Measurements from ENCODE around the gene SLC16A11. TPM values are rescaled to one million over a fixed set of nuclear protein-coding genes. Genes with fewer than 3 reads are reported as not detected.

The SLC16A11 gene
- total RNA-seq, 1 experiment from 2014 or later, result not detected

- DNase-seq (ENCODE audit: low spot score), result no peak
Observed at GRCh38 chr17:7027335-7027734, 16.6 kb downstream of the SLC16A11 start.

DNA sequence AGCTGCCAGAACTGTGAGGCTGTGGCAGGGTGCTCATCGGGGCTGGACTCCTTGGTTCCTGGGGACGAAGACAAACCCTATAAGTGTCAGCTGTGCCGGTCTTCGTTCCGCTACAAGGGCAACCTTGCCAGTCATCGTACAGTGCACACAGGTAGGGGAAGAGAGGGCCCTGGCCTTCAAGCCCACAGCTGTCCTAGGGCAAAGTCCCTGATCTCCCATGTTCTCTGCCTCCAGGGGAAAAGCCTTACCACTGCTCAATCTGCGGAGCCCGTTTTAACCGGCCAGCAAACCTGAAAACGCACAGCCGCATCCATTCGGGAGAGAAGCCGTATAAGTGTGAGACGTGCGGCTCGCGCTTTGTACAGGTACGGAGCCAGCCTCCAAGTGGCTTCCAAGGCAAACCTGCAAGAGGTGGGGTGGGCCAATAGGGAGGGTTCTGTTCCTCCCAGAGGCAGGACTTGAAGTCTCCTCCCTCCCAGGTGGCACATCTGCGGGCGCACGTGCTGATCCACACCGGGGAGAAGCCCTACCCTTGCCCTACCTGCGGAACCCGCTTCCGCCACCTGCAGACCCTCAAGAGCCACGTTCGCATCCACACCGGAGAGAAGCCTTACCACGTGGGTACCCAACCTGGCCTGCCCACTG is 17.3 kb downstream of the SLC16A11 start:
- DNase-seq (ENCODE audit: low spot score), result no peak

DNA sequence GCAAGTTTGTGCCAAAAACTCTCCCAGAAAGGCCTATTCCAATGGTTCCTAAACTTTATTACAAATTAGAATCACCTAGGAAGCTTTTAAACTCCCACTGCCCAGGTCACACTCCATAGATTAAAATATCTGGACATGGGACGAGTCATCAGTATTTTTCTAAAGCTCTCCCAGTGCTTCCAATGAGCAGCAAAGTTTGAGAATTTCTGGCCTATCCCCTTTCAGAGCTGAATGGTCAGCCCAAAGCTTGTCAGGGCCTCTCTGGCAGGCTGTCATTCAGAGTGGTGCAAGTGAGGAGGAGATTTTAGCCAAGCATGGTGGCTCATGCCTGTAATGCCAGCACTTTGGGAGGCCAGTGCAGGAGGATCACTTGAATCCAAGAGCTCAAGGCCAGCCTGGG is 18.6 kb downstream of the SLC16A11 start:
- no peak for DNase-seq (ENCODE audit: low spot score)

DNA sequence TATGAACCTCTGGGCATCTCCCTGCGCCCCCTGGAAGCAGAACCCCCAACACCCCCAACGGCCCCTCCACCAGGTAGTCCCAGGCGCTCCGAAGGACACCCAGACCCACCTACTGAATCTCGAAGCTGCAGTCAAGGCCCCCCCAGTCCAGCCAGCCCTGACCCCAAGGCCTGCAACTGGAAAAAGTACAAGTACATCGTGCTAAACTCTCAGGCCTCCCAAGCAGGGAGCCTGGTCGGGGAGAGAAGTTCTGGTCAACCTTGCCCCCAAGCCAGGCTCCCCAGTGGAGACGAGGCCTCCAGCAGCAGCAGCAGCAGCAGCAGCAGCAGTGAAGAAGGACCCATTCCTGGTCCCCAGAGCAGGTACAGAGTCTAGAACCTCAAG is 19.5 kb downstream of the SLC16A11 start:
- no peak for DNase-seq (ENCODE audit: low spot score)

DNA sequence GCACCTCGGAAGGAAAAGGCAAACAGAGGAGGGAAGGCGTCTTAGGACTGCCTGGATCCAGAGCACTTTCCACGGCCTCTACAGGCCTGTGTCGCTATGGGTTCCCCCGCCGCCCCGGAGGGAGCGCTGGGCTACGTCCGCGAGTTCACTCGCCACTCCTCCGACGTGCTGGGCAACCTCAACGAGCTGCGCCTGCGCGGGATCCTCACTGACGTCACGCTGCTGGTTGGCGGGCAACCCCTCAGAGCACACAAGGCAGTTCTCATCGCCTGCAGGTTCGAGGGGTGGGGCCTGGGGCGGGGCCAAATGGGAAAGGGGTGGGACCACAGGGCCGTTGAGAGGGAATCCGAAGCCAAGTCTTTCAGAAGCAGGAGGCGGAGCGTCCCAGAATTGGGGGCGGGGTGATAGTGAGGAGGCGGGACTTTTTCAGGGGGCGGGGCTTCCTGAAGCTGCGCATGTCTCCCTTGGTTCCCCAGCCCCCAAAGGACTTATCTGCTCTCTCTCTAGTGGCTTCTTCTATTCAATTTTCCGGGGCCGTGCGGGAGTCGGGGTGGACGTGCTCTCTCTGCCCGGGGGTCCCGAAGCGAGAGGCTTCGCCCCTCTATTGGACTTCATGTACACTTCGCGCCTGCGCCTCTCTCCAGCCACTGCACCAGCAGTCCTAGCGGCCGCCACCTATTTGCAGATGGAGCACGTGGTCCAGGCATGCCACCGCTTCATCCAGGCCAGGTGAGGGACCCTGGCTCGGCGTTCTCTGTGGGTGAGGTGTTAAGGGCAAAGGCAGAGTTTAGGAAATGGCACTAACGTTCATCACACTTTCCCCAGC is 20.1 kb downstream of the SLC16A11 start:
- peak; percentile 5 for DNase-seq (ENCODE audit: low spot score)

DNA sequence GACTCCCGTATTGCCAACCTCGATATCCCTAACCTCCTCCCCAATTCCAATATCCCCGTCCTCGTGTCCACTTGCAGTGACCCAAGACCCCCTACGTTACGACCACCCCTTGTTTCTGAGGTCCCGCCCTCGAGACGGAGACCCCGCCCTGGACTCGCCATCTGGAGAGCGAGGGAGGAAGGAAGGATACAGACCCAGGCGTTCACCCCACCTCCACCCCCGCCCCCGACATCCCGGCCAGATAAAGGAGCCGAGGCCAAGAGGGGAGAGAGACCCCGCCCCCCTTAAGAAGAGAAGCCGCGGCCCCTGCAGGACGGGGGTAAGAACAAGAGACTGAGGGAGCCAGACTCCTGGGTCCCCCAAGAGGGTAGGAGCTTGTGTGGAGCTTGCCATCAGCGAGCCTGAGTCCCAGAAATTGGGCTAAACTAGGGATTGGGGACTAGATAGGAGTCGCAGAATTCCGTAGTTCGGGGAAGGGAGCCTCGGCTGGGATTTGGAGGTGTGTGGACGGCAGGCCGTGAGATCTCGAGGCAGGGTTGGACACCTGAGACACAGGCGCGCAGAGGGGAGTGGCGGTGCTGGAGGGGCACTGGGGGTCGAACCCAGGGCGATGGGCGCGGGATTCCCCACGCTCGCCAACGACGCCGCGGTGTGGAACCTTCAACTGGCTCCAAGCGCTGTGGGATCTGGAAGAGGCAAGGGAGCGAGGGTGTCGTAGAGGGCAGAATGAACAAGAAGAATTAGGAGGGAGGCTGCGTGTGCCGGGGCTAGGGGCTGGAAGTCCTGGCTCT is 20.9 kb downstream of the SLC16A11 start, which contains the start of gene BCL6B:
TSS of gene BCL6B (plus strand) at position 270 of the 791 bp plus-strand sequence. CDS start 622 bp downstream, outside the sequence.
- DNase-seq (ENCODE audit: low spot score), result no peak

DNA sequence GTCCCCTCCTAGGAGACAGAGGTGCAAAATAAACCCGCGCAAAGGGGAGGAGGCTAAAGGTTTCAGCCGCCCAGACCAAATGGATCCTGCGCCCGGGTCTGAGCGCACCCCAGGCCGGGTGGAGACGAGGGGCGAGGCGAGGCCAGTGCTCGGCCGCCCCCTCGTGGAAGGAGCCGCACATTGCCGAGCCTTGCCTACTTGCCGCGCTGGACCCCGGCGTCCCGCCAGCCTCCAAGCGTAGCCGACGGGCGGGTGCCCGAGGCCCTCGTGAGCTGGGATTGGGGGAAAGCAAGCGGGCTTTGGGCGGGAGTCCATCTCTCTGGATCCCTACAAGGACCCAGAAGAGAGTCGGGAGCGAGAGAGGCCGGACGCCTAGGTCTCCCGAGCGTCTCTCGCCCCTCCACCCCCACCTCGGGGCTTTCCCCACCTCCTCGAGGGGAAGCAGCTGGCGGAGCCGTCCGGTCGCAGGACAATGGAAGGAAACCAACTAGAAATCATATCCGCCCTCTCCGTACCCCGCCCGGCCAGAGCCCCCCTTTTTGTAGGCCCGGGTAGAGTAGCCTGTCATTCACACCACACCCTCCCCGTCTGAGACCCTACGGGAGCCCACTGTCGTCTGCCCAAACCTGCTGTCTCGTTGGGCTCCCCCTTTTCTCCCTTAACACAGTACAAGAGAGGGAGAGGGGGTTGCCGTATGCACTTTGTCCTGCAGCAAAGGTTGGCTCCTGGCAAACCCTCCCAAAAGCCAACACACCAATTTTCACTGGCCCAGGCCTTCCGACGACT is 21.7 kb downstream of the SLC16A11 start:
- DNase-seq (ENCODE audit: low spot score), result peak; percentile 55

DNA sequence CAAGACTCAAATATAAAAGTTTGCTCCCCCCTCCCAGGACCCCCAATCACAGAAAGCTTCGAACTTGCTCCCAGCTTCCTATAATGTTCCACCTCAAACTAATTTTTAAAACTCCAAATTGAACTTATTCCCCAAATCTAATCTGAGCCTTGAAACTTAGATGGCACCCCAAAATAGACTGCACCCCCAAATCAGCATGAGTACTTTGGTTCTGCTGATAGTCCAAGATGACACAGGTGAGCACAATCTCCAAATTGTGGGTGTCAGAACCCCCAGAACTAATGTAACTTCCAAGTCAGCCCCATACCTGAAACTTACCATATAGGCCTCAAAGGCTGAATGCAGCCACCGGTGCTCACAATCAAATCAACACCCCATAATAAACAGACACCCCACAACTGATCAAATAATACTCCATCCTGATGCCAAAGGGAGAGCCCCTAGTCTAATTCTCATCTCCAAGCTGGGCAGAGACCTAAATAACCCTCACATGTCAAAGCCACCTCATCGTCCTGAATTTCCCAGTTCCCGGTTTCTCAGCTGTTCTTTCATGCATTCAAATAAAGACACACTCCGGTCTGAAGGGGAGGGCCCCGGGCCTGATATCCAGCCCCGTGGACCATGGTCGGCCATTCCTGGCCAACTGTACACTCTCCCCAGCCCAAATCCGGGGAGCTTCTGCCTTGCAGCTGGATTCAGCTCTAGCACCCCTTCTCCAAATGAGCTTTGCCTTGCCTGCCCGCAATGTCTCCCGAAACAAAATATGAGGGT is 22.8 kb downstream of the SLC16A11 start:
- DNase-seq (ENCODE audit: low spot score), result no peak

GRCh38 chr17:7019839-7020519 is 23.9 kb downstream of the SLC16A11 start:
- DNase-seq (ENCODE audit: low spot score), result no peak

DNA sequence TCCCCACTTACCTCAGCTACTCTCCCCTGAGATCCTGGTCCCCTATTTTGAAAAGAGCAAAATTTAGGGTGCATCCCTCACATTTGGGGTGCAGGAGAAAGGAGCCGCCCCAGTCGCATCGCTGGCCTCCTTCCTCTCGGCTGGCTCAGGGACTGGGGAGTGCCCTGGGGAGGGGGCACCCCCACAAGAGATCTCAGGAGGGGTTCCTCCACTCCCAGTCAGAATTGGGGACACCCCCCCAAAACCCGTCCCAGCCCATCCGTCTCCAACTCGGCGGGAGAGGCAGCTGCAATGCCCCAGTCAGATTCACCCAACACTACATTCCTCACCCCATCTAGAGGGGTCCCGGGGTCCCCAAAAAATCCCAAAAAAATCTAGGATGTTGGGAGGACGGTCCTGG is 24.5 kb downstream of the SLC16A11 start:
- no peak for DNase-seq (ENCODE audit: low spot score)

DNA sequence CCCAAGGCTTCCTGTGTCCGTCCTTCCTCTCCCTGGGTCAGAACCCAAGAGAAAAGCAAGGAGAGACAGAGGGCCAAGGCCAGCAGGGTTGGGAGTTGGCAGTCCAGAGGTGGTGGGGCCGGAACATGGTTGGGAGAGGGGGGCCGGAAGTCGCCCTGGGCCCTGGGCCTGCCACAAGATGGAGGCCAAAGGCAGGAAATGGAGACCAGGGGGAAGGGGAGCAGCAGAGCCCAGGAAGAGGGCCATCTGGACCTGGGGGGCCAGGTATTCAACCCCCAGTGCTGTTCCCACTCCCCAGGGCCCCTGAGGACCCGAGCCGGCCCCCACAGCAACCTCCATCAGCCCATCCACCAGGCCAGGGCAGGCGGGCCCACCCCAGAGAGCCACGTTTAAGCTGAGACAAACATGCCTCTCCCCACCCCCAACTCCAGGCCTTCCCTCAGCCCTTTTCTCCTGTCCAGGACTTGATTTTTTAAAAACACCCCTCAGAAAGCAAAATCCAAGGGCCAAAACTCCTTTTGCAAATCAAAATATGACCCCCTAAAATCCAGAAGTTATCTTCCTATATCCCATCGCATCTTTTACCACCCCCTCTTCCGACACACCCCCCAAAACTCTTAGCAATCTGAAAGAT is 25.4 kb downstream of the SLC16A11 start:
- no peak for DNase-seq (ENCODE audit: low spot score)

DNA sequence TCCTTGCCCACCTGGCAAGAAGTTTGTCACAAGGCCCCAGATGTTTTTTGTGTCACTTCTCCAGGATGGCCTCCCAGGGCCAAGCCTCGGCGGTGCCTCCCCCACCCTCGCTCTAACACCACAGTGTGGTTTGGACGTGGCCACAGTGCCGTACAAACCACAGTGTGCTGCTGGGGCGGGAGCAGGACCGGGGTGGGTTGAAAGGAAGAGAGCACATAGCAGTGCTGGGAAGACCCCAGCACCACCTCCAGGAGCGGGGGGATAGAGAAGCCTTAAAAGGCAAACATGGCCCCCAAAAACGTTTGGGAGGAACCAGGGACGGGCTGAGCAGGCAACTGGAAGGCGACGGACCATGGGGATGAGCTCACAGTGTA is 26.1 kb downstream of the SLC16A11 start:
- DNase-seq (ENCODE audit: low spot score), result no peak

DNA sequence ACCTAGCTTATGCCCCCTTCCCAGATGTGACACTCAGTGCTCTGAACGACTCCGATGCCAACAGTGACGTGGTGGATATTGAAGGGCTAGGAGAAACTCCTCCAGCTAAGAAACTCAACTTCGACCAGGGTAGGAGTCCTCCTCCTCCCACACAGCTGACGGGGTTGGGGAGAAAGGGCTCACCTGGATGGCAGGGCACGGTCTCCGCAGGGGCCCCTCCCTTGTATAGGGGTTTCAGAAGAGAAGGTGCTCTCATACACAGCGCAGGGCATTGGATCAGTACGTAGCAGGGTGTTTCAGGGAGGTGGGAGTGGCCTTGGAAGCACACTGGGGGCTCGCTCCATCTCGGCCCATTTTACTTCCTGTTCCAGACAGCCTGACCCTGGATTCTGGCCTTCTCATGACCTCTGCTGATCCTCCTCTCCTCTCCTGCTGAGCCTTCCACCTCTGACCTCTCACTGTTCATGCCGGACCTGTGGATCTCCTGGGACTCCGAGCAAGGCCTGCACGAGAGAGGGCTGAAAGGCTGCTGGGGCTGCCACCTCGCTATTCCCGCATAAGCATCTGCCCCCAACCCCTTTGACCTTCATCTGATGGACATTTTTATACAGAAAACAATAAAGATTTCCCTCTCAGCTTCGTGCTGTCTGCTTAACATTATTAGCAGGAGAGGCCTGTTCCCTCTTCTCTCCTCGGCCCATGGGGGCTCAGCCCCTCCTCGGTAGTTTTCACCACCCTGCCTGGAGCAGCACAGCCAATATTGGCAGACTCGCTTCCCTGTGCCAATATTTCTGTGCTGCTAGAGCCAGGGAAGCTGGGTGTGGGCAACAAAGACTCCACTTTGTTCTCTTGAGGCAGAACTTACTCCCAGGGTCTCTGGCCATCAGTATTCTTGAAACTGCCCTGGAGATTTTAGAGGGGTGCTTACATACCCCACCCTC is 26.7 kb downstream of the SLC16A11 start:
- DNase-seq (ENCODE audit: low spot score), result no peak

- DNase-seq (ENCODE audit: low spot score), result no peak
Observed at GRCh38 chr17:7016418-7016817, 27.5 kb downstream of the SLC16A11 start.

DNA sequence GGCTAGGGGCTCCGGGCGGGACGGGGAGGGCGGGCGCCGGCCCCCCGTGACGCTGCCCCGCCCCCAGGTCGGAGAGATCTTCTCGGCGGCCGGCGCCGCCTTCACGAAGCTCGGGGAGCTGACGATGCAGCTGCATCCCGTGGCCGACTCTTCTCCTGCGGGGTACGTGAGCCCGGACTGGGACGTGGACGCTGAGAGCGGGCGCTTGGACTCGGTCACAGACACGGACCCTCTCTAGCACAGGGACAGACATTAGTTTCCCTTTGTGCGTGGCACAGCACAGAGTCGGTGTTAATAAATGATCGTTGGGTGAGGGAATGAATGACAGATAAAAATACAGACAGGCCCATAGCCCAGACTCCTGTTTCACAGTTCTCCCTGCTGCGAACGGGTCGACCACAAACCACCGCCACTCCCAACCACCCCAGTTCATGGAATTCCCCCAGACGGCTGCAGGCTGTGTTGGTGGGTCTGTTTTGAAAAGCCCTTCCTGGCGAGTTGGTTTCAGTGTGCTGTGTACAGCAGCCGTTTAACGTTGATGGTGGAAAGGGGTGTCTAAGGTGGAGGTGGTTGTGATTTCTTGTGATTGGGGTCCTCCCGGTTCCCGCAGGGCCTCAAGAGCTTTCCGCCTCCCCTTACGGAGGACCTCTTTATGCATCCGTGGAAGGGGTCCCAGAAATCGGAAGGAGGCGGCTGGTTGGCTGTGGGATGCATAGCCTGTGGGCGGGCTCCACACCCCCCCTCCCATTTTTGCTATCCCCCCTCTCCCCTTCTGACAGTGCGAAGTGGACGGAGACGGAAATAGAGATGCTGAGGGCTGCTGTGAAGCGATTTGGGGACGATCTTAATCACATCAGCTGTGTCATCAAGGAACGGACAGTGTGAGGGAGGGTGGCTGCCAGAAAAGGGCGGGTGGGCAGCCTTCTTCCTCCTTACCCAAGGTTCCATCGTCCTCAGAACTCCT is 28.6 kb downstream of the SLC16A11 start:
- DNase-seq (ENCODE audit: low spot score), result no peak

GRCh38 chr17:7014261-7014994 is 29.5 kb downstream of the SLC16A11 start:
- peak; percentile 90 for DNase-seq (ENCODE audit: low spot score)

DNA sequence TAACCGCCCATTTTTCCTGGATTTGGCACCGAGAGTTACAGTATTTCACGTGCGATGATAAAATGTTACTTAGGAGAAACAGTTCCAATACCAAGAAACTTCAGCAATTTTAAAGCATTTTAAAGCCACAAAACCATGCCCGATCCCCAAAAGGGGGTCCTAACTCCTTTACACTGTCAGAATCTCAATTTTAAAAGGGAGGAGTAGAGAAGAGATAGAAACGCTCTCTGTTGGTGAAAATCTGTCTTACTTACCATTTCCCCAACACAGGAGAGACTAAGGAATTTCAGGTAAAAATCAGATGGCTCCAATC is 32.0 kb downstream of the SLC16A11 start:
- peak; percentile 23 for DNase-seq (ENCODE audit: low spot score)
